ENCODE data around the gene TRMO. TPM values are rescaled to one million over a fixed set of nuclear protein-coding genes. Genes with fewer than 3 reads are reported as not detected.
A peak's percentile ranks its signal among the peaks of the same experiment; 100 is the strongest.

The TRMO gene
- total and polyA plus RNA-seq, 2 of the 13 experiments (the other 11 are each of a cell fraction or from before 2014, with no cell fraction given) = 8.7 to 18.6 TPM

GRCh38 chr9:97921959-97922724 lies at the start of gene TRMO (continued):
- peak; percentile 99 for TF ChIP-seq ZHX1 (CRISPR knock-in tag; IDR thresholded peaks at IDR 0.05; ENCODE audit: low read depth)
- TF ChIP-seq DBP (CRISPR knock-in tag; IDR thresholded peaks at IDR 0.05; ENCODE audit: not compliant biosample characterization) = peak; percentile 82
- peak; percentile 81 for TF ChIP-seq BORCS8-MEF2B (CRISPR knock-in tag; IDR thresholded peaks at IDR 0.05)
- TF ChIP-seq ZMAT5 (CRISPR knock-in tag; IDR thresholded peaks at IDR 0.05; ENCODE audit: borderline replicate concordance, low read depth) = no peak
- TF ChIP-seq PRDM15 (CRISPR knock-in tag; IDR thresholded peaks at IDR 0.05) = 0 out of 2 replicates have a peak, but pooled peaks have one; percentile 66
- TF ChIP-seq ZNF558 (CRISPR knock-in tag; IDR thresholded peaks at IDR 0.05; ENCODE audit: borderline replicate concordance) = 0 out of 2 replicates have a peak, but pooled peaks have one; percentile 77
- no peak for TF ChIP-seq MAFF (IDR thresholded peaks at IDR 0.05; ENCODE audit: low read depth, low read length)
- TF ChIP-seq ZNF557 (CRISPR knock-in tag; IDR thresholded peaks at IDR 0.05) = 0 out of 2 replicates have a peak, but pooled peaks have one; percentile 57
- no peak; the same call in 1 of the 2 replicates for TF ChIP-seq SSRP1 (CRISPR knock-in tag; IDR thresholded peaks at IDR 0.05)
- TF ChIP-seq SRSF1 (optimal IDR thresholded peaks at IDR 0.05; ENCODE audit: low read depth, low read length) = peak; percentile 79
- TF ChIP-seq ZNF670 (CRISPR knock-in tag; IDR thresholded peaks at IDR 0.05; ENCODE audit: borderline replicate concordance) = peak; percentile 86; the same call in 1 of the 2 replicates
- TF ChIP-seq ZNF704 (CRISPR knock-in tag; IDR thresholded peaks at IDR 0.05; ENCODE audit: borderline replicate concordance) = peak; percentile 91
- no peak; the same call in 1 of the 2 replicates for TF ChIP-seq HCFC1 (IDR thresholded peaks at IDR 0.05; ENCODE audit: low read depth, low read length)
- no peak for TF ChIP-seq ZNF33A (CRISPR knock-in tag; IDR thresholded peaks at IDR 0.05; ENCODE audit: borderline replicate concordance)
- TF ChIP-seq ZC3H4 (CRISPR knock-in tag; IDR thresholded peaks at IDR 0.05; ENCODE audit: borderline replicate concordance) = peak; percentile 87; the same call in 1 of the 2 replicates
- no peak; the same call in none of the 2 replicates for TF ChIP-seq ZBTB2 (CRISPR knock-in tag; IDR thresholded peaks at IDR 0.05; ENCODE audit: low read depth)
